GM12801 (cell line): ENCODE results near the gene AHNAK2.

ENCODE experiments used
- CTCF ChIP-seq: IDR thresholded peaks from one replicate; pipeline ENCODE4 v1.5.1; 2011; ENCODE audit warnings: control low read depth; ENCODE audit not compliant: insufficient read length; ENCODE audit errors: extremely low read depth

Gene AHNAK2

GRCh38 chr14:104956290-104956890, 21.8 kb downstream of the AHNAK2 start:
- no peak for TF ChIP-seq CTCF

GRCh38 chr14:104955396-104955770, 22.8 kb downstream of the AHNAK2 start:
- TF ChIP-seq CTCF = no peak

- TF ChIP-seq CTCF = no peak
Observed at GRCh38 chr14:104954746-104955395, 23.3 kb downstream of the AHNAK2 start.

- no peak for TF ChIP-seq CTCF
Observed at GRCh38 chr14:104953896-104954656, 24.1 kb downstream of the AHNAK2 start.

- TF ChIP-seq CTCF = no peak
Observed at GRCh38 chr14:104953097-104953496, 25.1 kb downstream of the AHNAK2 start.

GRCh38 chr14:104950021-104950420, 28.2 kb downstream of the AHNAK2 start:
- no peak for TF ChIP-seq CTCF

GRCh38 chr14:104948736-104949031, 29.5 kb downstream of the AHNAK2 start:
- TF ChIP-seq CTCF = no peak
